Measurements from ENCODE around the gene FBP2. TPM values are rescaled to one million over a fixed set of nuclear protein-coding genes. Genes with fewer than 3 reads are reported as not detected.

The FBP2 gene
- total RNA-seq, 2 experiments from 2014 or later = not detected

- no peak overlapping the region for H3K27ac Mint-ChIP-seq
- H3K4me1 Mint-ChIP-seq (ENCODE audit: low read depth) = no peaks in the 10 kb centered on the region
- H3K36me3 ChIP-seq (ENCODE audit: insufficient read depth, low read length) = no peaks in the 10 kb centered on the region
- no peak overlapping the region for H3K4me3 Mint-ChIP-seq
- no peaks in the 10 kb centered on the region for H3K9me3 Mint-ChIP-seq
- no peak overlapping the region for H3K27ac ChIP-seq (ENCODE audit: low read depth in 1 of 2, low read length in 2 of 2)
- no peak overlapping the region for H3K4me3 ChIP-seq (ENCODE audit: low read length)
- CTCF ChIA-PET = no interaction called here
- H3K4me1 ChIP-seq (ENCODE audit: insufficient read depth, low read length) = no peaks in the 10 kb centered on the region
- H3K27me3 Mint-ChIP-seq = peaks cover 6% of the 10 kb centered on the region
- H3K36me3 Mint-ChIP-seq (ENCODE audit: low read depth) = no peaks in the 10 kb centered on the region
- intact Hi-C loops (cut with DNase I, micrococcal nuclease) = no loop called here
- no peaks in the 10 kb centered on the region for H3K9me3 ChIP-seq (ENCODE audit: control insufficient read depth in 1 of 2, insufficient read depth in 1 of 2, low read length in 2 of 2)
- peaks cover 0 to 5% of the 10 kb centered on the region in 2 experiments for H3K27me3 ChIP-seq (ENCODE audit: control insufficient read depth in 1 of 2, insufficient read depth in 2 of 2, low read length in 2 of 2)
- no peak for DNase-seq
- no peak for ATAC-seq (ENCODE audit: poor library complexity)
- POLR2A ChIA-PET = no interaction called here
- TF ChIP-seq, protein P1, sequence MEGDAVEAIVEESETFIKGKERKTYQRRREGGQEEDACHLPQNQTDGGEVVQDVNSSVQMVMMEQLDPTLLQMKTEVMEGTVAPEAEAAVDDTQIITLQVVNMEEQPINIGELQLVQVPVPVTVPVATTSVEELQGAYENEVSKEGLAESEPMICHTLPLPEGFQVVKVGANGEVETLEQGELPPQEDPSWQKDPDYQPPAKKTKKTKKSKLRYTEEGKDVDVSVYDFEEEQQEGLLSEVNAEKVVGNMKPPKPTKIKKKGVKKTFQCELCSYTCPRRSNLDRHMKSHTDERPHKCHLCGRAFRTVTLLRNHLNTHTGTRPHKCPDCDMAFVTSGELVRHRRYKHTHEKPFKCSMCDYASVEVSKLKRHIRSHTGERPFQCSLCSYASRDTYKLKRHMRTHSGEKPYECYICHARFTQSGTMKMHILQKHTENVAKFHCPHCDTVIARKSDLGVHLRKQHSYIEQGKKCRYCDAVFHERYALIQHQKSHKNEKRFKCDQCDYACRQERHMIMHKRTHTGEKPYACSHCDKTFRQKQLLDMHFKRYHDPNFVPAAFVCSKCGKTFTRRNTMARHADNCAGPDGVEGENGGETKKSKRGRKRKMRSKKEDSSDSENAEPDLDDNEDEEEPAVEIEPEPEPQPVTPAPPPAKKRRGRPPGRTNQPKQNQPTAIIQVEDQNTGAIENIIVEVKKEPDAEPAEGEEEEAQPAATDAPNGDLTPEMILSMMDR (IDR thresholded peaks at IDR 0.05) = no peak
Measured at GRCh38 chr9:94511955-94512265, 81.7 kb downstream of the FBP2 start.

- Mint-ChIP-seq H3K4me1 (ENCODE audit: low read depth) (no peaks in the 10 kb centered on the region), H3K4me3 (no peak overlapping the region), H3K36me3 (ENCODE audit: low read depth) (no peaks in the 10 kb centered on the region), H3K9me3 (no peaks in the 10 kb centered on the region), H3K27me3 (peaks cover 8% of the 10 kb centered on the region), H3K27ac (no peak overlapping the region)
- H3K27ac ChIP-seq (ENCODE audit: low read depth in 1 of 2, low read length in 2 of 2) = no peak overlapping the region
- H3K36me3 ChIP-seq (ENCODE audit: insufficient read depth, low read length) = no peaks in the 10 kb centered on the region
- TF ChIP-seq, protein P1 (IDR thresholded peaks at IDR 0.05) = no peak
- intact Hi-C loops (cut with DNase I, micrococcal nuclease) = no loop called here
- H3K4me3 ChIP-seq (ENCODE audit: low read length) = no peak overlapping the region
- POLR2A ChIA-PET = no interaction called here
- DNase-seq = no peak
- no peaks in the 10 kb centered on the region for H3K4me1 ChIP-seq (ENCODE audit: insufficient read depth, low read length)
- CTCF ChIA-PET = interaction anchor here (0.6 kb wide), 1 partner anchor 925 kb away, joined by 4 read pairs; no protein-coding TSS in a partner anchor
- H3K27me3 ChIP-seq (ENCODE audit: control insufficient read depth in 1 of 2, insufficient read depth in 2 of 2, low read length in 2 of 2) = peaks cover 0 to 5% of the 10 kb centered on the region in 2 experiments
- no peaks in the 10 kb centered on the region for H3K9me3 ChIP-seq (ENCODE audit: control insufficient read depth in 1 of 2, insufficient read depth in 1 of 2, low read length in 2 of 2)
- no peak for ATAC-seq (ENCODE audit: poor library complexity)
Measured at GRCh38 chr9:94511134-94511954, 82.3 kb downstream of the FBP2 start.

Other genes starting within 250 kb of the FBP2 start
- gene PCAT7, start 38.7 kb downstream of the FBP2 start, total RNA-seq = not detected
- gene FBP1, start 45.7 kb upstream of the FBP2 start, total RNA-seq = 1 to 10 TPM; 3.0 to 3.6 TPM
- gene AOPEP, start 132.9 kb upstream of the FBP2 start, total RNA-seq = 1 to 10 TPM; 6.9 to 7.0 TPM

All from CD4-positive, alpha-beta T cell (primary cell).